GM21723 (cell line): ENCODE data around the gene SLC5A12.
"Not testable (repeated sequence)": the region's sequence is repeated elsewhere in the genome, so short reads cannot be mapped to it uniquely, and the experiment has no call there.

Experiments used
- ATAC-seq: cut with Tn5 transposase; IDR thresholded peaks from one replicate; pipeline ENCODE4 v1.9.1; 2021; ENCODE audit warnings: mild to moderate bottlenecking, moderate library complexity; ENCODE audit not compliant: unreplicated experiment

SLC5A12 gene

GRCh38 chr11:26662916-26663315, 58.9 kb downstream of the SLC5A12 start:
- ATAC-seq: no peak

GRCh38 chr11:26655287-26655686, 66.6 kb downstream of the SLC5A12 start:
- no peak for ATAC-seq

- no peak for ATAC-seq
These were observed 69.9 kb downstream of the SLC5A12 start for GRCh38 chr11:26651916-26652315.

GRCh38 chr11:26649884-26650283, 72.0 kb downstream of the SLC5A12 start:
- peak; percentile 96 for ATAC-seq

DNA sequence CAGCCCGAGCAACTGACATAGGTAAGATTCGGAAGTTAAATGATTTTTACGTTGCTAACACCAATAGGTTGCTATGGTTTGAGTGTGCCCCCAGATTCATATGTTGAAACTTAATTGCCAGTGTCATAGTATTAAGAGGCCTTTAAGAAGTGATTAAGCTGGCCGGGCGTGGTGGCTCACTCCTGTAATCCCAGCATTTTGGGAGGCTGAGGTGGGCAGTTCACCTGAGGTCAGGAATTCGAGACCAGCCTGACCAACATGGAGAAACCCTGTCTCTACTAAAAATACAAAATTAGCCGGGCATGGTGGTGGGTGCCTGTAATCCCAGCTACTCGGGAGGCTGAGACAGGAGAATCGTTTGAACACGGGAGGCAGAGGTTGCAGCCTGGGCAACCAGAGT, 78.5 kb downstream of the SLC5A12 start:
- not testable (repeated sequence) for ATAC-seq

GRCh38 chr11:26632691-26633159, 89.1 kb downstream of the SLC5A12 start:
- peak; percentile 70 for ATAC-seq

DNA sequence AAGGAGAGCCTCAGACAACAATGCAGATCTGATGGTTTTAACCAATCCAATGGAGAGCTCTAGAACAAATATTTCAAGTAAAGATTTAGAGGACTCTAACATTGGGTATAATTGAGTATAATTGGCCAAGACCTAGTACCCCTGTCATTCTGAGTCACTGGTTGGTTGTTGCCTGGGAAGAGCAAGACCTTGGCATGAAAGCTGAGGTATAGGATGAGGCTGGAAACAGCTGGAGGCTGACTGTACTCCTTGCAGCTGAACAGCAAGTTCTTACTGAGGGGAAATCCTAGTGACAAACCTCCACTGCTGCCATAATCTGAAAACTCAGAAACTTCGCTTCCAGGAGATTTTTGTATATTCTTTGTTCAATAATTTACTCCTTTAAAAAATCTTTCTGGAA, 95.5 kb downstream of the SLC5A12 start:
- ATAC-seq: no peak

DNA sequence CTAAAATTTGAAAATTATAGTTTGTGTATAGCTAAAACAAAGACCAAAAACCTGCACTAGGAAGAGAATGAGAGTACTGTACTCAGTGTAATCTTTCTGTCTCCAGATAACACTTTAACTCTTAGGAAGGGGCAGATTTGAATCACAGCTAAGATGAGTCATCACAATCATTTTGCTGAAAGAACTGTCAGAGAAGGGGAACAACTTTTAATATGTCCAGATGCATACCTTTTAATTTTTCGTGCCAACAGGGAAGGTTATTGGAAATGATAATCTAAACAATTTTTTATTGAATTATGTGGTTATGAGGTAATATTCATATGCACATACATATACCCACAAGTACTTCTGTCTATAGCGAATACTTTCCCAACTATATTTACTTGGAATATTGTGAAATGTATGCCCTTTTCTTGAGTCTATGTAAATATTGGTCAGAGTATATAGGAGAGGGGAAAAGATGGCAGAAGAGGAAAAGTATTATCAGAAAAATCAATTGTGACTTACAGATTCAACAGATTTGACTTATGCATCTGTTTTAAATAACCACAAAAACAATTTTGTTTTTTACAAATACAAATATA, 98.7 kb downstream of the SLC5A12 start:
- no peak for ATAC-seq

GRCh38 chr11:26622181-26622580, 99.7 kb downstream of the SLC5A12 start:
- no peak for ATAC-seq

GRCh38 chr11:26621132-26621531, 100.7 kb downstream of the SLC5A12 start:
- ATAC-seq: no peak

DNA sequence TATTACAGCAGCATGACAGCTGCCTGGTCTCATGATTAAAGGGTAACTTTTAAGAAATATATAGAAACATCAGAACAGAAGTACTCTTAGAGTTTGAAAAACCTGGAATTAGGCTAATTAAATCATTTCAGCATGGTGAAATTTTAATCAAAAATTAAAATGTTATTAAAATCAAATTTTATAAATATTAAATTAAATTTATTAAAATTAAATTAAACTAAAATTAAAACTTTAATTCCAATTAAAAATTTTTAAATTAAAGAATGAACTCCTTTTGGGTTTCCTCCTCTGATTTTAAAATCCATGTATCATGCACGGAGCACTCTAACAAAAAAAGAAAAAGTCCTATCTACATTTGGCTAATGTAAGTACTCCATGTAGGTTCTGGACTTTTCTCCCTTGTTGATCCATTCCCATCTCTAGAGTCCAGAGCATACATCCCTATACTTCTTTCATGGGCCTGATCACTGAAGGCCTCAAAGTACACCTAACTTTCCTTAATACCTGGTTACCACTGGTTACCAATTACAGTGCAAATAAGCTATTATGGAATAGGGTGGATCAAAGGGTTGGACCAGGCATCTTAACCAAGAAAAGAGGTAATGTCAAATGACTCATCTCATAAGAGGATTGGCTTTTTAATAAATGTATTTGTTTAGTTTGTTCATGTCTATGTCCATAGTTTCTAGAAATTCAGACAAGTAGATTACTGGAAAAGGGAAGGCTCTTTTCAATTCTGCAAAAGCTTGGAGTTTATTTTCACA, 101.4 kb downstream of the SLC5A12 start:
- no peak for ATAC-seq

DNA sequence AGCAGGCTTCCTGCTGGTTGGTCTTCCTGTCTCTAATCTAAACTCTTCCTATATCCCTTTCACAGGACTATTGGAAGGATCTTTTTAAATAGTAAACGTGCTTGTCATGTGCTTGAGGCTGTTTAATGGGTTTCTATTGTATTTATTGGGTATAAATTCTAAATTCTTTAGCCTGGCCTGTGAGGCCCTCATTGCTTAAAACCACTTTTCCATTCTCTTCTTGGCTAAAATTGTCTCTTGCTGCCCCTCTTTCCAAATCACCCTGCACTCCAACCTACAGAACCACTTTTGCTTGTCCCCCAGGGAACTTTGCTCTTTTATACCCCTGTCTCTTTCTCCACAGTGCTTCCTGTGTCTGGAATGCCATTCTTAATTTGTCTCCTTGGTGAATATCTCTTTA, 103.4 kb downstream of the SLC5A12 start:
- ATAC-seq: no peak
